Measurements from ENCODE around the gene KRTAP5-5. TPM values are rescaled to one million over a fixed set of nuclear protein-coding genes. Genes with fewer than 3 reads are reported as not detected.
"Not testable (repeated sequence)": the region's sequence is repeated elsewhere in the genome, so short reads cannot be mapped to it uniquely, and the experiment has no call there.

Gene KRTAP5-5
- total and polyA plus RNA-seq, 4 donors, result not detected

GRCh38 chr11:1592628-1593027 is 36.9 kb upstream of the KRTAP5-5 start (continued):
- TF ChIP-seq GABPA (IDR thresholded peaks at IDR 0.05 in 1 of 2, conservative IDR thresholded peaks at IDR 0.05 in 1 of 2) (no peak), EGR1 (IDR thresholded peaks at IDR 0.05; ENCODE audit: low read depth in 2 of 2) (no peak)

GRCh38 chr11:1595994-1596575 is 33.5 kb upstream of the KRTAP5-5 start:
- not testable (repeated sequence) for H3K27me3 ChIP-seq (ENCODE audit: control insufficient read depth in 4 of 4, insufficient read depth in 4 of 4, low read length in 3 of 4); H3K36me3 ChIP-seq (ENCODE audit: control insufficient read depth in 4 of 4, insufficient read depth in 3 of 4, low read depth in 1 of 4, low read length in 3 of 4); H3K4me1 ChIP-seq (ENCODE audit: control insufficient read depth in 4 of 4, insufficient read depth in 4 of 4, low read length in 3 of 4); H3K9me3 ChIP-seq (ENCODE audit: control insufficient read depth in 4 of 4, low read length in 3 of 4); DNase-seq (ENCODE audit: low spot score); H3K9ac ChIP-seq (ENCODE audit: low read depth in 1 of 2, low read length in 2 of 2); H3K27ac ChIP-seq (ENCODE audit: low read depth in 1 of 2, low read length in 2 of 2); H3K4me3 ChIP-seq (ENCODE audit: low read depth in 1 of 3, low read length in 3 of 3)
- 63% methylated on average over 11 of the region's 11 CpGs for WGBS

- not testable (repeated sequence) for H3K9ac ChIP-seq (ENCODE audit: low read depth in 1 of 2, low read length in 2 of 2); H3K9me3 ChIP-seq (ENCODE audit: control insufficient read depth in 4 of 4, low read length in 3 of 4); H3K27me3 ChIP-seq (ENCODE audit: control insufficient read depth in 4 of 4, insufficient read depth in 4 of 4, low read length in 3 of 4); H3K4me3 ChIP-seq (ENCODE audit: low read depth in 1 of 3, low read length in 3 of 3); DNase-seq (ENCODE audit: low spot score); H3K4me1 ChIP-seq (ENCODE audit: control insufficient read depth in 4 of 4, insufficient read depth in 4 of 4, low read length in 3 of 4); H3K36me3 ChIP-seq (ENCODE audit: control insufficient read depth in 4 of 4, insufficient read depth in 3 of 4, low read depth in 1 of 4, low read length in 3 of 4); H3K27ac ChIP-seq (ENCODE audit: low read depth in 1 of 2, low read length in 2 of 2)
- 79% methylated on average over 19 of the region's 19 CpGs for WGBS
These were observed 32.9 kb upstream of the KRTAP5-5 start for GRCh38 chr11:1596576-1597121.

GRCh38 chr11:1597331-1597993 is 32.1 kb upstream of the KRTAP5-5 start:
- H3K9ac ChIP-seq (ENCODE audit: low read depth in 1 of 2, low read length in 2 of 2), result no peak overlapping the region
- H3K4me3 ChIP-seq (ENCODE audit: low read depth in 1 of 3, low read length in 3 of 3), result no peak overlapping the region
- H3K4me1 ChIP-seq (ENCODE audit: control insufficient read depth in 4 of 4, insufficient read depth in 4 of 4, low read length in 3 of 4), result peaks cover 0 to 5% (median 0%) of the 10 kb centered on the region in 4 donors
- TF ChIP-seq RXRA (IDR thresholded peaks at IDR 0.05), result no peak
- no peak for TF ChIP-seq JUND (IDR thresholded peaks at IDR 0.05)
- TF ChIP-seq HNF4G (IDR thresholded peaks at IDR 0.05), result no peak
- no peak for TF ChIP-seq TAF1 (conservative IDR thresholded peaks at IDR 0.05)
- no peak for TF ChIP-seq NR2F2 (IDR thresholded peaks at IDR 0.05)
- TF ChIP-seq REST (IDR thresholded peaks at IDR 0.05), result no peak
- TF ChIP-seq SP1 (IDR thresholded peaks at IDR 0.05), result no peak
- no peak for TF ChIP-seq HNF4A (conservative IDR thresholded peaks at IDR 0.05)
- TF ChIP-seq FOXA1 (IDR thresholded peaks at IDR 0.05), result no peak
- no peak for TF ChIP-seq ZBTB33 (IDR thresholded peaks at IDR 0.05)
- TF ChIP-seq EGR1 (IDR thresholded peaks at IDR 0.05; ENCODE audit: low read depth in 2 of 2), result no peak
- TF ChIP-seq MAX (IDR thresholded peaks at IDR 0.05), result no peak
- no peak for TF ChIP-seq YY1 (IDR thresholded peaks at IDR 0.05)
- no peak overlapping the region for H3K27ac ChIP-seq (ENCODE audit: low read depth in 1 of 2, low read length in 2 of 2)
- no peak for DNase-seq (ENCODE audit: low spot score)
- H3K9me3 ChIP-seq (ENCODE audit: control insufficient read depth in 4 of 4, low read length in 3 of 4), result no peaks in the 10 kb centered on the region
- no peaks in the 10 kb centered on the region for H3K36me3 ChIP-seq (ENCODE audit: control insufficient read depth in 4 of 4, insufficient read depth in 3 of 4, low read depth in 1 of 4, low read length in 3 of 4)
- no peaks in the 10 kb centered on the region for H3K27me3 ChIP-seq (ENCODE audit: control insufficient read depth in 4 of 4, insufficient read depth in 4 of 4, low read length in 3 of 4)
- 82% methylated on average over 10 of the region's 10 CpGs for WGBS
